ENCODE results near the gene TPRG1L. TPM values are rescaled to one million over a fixed set of nuclear protein-coding genes. Genes with fewer than 3 reads are reported as not detected.

Gene TPRG1L
- total RNA-seq, 1 donor from 2014 or later: 33.7 TPM

DNA sequence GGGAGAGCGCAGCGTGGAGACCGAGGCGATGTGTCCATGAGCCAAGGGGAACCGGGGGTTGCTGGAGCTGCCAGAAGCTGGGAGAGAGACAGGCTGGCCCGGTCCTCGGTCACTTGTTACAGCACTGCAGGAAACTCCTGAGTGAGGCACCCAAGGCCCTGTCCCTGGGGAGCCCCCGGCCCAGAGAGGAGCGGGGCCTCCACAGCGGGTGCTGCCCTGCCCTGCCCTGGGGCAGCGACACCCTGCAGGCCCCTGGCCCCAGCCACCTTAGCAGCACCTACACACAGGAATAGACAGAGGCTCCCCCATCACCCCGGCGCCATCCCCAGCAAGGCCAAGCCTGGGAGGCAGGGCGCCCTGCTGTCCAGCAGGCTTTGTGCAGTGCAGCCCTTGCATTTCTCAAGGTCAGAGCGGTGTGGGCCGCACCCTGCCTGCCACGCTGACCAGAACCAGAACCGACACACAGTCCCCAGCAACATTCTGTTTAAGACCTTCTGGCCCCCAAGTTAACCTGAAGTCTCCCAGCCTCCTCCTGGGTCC is 6.9 kb upstream of the TPRG1L start:
- Histone ChIP-seq H3K36me3 (ENCODE audit: insufficient read depth, low read length) (no peaks in the 10 kb centered on the region), H2AFZ (ENCODE audit: low read depth, low read length) (no peak overlapping the region), H3K4me2 (ENCODE audit: low read length) (no peak overlapping the region), H3K27ac (ENCODE audit: low read depth, low read length) (no peak overlapping the region), H3K4me1 (ENCODE audit: insufficient read depth, low read length) (peaks cover 15% of the 10 kb centered on the region), H3K9me3 (ENCODE audit: insufficient read depth, low read depth, low read length) (no peaks in the 10 kb centered on the region), H3K9ac (ENCODE audit: low read length) (no peak overlapping the region), H3K79me2 (ENCODE audit: insufficient read depth, low read length) (no peaks in the 10 kb centered on the region), H3K4me3 (ENCODE audit: insufficient read depth, low read depth, low read length) (no peak overlapping the region), H4K20me1 (ENCODE audit: insufficient read depth, low read length) (peaks cover 7% of the 10 kb centered on the region), H3K27me3 (ENCODE audit: insufficient read depth, low read length) (peaks cover 7% of the 10 kb centered on the region)
- Mint-ChIP-seq H3K4me3 (ENCODE audit: unreplicated experiment) (no peak overlapping the region), H3K4me1 (ENCODE audit: low read depth, unreplicated experiment) (peaks cover 16% of the 10 kb centered on the region), H3K36me3 (ENCODE audit: low read depth, unreplicated experiment) (peaks cover 2% of the 10 kb centered on the region), H3K27me3 (ENCODE audit: low read depth, unreplicated experiment) (peaks cover 33% of the 10 kb centered on the region), H3K9me3 (ENCODE audit: unreplicated experiment) (no peaks in the 10 kb centered on the region), H3K27ac (ENCODE audit: unreplicated experiment) (no peak overlapping the region)
- FAIRE-seq: no peak
- TF ChIP-seq EZH2 (IDR thresholded peaks at IDR 0.05; ENCODE audit: insufficient read depth, low read length): no peak
- DNase-seq (ENCODE audit: low read depth): no peak

DNA sequence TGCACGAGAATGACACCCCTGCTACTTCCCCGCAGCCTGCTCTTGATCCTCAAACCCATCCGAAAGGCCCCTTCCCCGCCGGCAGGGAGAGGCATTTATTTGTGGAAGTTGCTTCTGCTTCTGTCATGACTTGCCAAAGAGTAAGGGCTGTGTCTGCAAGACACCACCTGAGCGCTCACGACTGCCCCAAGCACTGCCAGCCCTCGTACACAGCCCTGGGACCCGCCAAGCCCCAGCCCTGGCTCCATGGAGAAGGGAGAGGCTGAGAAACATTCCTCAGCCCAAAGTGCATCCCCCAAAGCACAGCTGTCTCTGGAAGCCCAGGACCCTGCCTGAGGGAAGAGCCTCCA is 6.3 kb upstream of the TPRG1L start:
- no peak overlapping the region for H2AFZ ChIP-seq (ENCODE audit: low read depth, low read length)
- peaks cover 14% of the 10 kb centered on the region for H3K4me1 ChIP-seq (ENCODE audit: insufficient read depth, low read length)
- H3K4me3 ChIP-seq (ENCODE audit: insufficient read depth, low read depth, low read length): no peak overlapping the region
- no peak overlapping the region for H3K27ac ChIP-seq (ENCODE audit: low read depth, low read length)
- Mint-ChIP-seq H3K27ac (ENCODE audit: unreplicated experiment) (no peak overlapping the region), H3K27me3 (ENCODE audit: low read depth, unreplicated experiment) (peaks cover 29% of the 10 kb centered on the region), H3K9me3 (ENCODE audit: unreplicated experiment) (no peaks in the 10 kb centered on the region), H3K36me3 (ENCODE audit: low read depth, unreplicated experiment) (peaks cover 2% of the 10 kb centered on the region), H3K4me1 (ENCODE audit: low read depth, unreplicated experiment) (peaks cover 12% of the 10 kb centered on the region), H3K4me3 (ENCODE audit: unreplicated experiment) (no peak overlapping the region)
- peaks cover 4% of the 10 kb centered on the region for H3K27me3 ChIP-seq (ENCODE audit: insufficient read depth, low read length)
- no peak for DNase-seq (ENCODE audit: low read depth)
- FAIRE-seq: no peak
- no peaks in the 10 kb centered on the region for H3K9me3 ChIP-seq (ENCODE audit: insufficient read depth, low read depth, low read length)
- no peaks in the 10 kb centered on the region for H3K36me3 ChIP-seq (ENCODE audit: insufficient read depth, low read length)
- H3K79me2 ChIP-seq (ENCODE audit: insufficient read depth, low read length): peaks cover 4% of the 10 kb centered on the region
- H4K20me1 ChIP-seq (ENCODE audit: insufficient read depth, low read length): peaks cover 13% of the 10 kb centered on the region
- H3K9ac ChIP-seq (ENCODE audit: low read length): no peak overlapping the region
- H3K4me2 ChIP-seq (ENCODE audit: low read length): no peak overlapping the region
- no peak for TF ChIP-seq EZH2 (IDR thresholded peaks at IDR 0.05; ENCODE audit: insufficient read depth, low read length)
- TF ChIP-seq, protein P1, sequence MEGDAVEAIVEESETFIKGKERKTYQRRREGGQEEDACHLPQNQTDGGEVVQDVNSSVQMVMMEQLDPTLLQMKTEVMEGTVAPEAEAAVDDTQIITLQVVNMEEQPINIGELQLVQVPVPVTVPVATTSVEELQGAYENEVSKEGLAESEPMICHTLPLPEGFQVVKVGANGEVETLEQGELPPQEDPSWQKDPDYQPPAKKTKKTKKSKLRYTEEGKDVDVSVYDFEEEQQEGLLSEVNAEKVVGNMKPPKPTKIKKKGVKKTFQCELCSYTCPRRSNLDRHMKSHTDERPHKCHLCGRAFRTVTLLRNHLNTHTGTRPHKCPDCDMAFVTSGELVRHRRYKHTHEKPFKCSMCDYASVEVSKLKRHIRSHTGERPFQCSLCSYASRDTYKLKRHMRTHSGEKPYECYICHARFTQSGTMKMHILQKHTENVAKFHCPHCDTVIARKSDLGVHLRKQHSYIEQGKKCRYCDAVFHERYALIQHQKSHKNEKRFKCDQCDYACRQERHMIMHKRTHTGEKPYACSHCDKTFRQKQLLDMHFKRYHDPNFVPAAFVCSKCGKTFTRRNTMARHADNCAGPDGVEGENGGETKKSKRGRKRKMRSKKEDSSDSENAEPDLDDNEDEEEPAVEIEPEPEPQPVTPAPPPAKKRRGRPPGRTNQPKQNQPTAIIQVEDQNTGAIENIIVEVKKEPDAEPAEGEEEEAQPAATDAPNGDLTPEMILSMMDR (IDR thresholded peaks at IDR 0.05; ENCODE audit: insufficient read depth, low read depth, low read length): no peak

DNA sequence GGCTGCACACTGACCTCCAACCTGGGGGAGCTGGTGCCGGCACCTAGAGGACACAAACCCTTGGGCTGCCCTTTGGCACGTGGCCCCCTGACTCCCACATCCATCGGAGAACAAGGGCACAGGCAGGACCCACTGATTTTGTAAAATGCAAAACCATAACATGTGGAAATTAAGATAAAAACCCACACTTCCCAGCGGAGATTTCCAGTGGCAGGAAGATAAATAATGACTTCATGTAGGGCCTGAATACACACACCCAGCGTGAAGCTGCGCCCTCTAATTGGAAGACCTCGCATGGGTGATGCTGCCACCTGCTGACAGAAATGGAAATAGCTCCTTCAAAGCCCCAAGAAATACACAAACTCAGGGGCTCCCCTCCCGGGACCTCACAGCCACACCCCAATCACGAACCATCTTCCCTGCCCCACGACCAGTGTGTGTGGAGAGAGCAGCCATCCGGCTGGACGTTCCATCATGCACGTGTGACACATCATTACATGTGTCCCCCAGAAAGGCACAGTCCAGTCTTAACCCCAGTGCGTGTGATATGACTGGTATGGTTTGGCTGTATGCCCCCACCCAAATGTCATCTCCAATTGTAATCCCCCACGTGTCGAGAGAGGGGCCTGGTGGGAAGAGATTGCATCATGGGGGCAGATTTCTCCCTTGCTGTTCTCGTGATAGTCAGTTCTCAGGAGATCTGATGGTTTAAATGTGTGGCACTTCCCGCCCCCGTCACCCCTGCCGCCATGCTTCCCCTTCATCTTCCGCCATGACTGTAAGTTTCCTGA is 5.7 kb upstream of the TPRG1L start:
- peaks cover 16% of the 10 kb centered on the region for H4K20me1 ChIP-seq (ENCODE audit: insufficient read depth, low read length)
- Mint-ChIP-seq H3K27ac (ENCODE audit: unreplicated experiment) (no peak overlapping the region), H3K4me1 (ENCODE audit: low read depth, unreplicated experiment) (peaks cover 11% of the 10 kb centered on the region), H3K9me3 (ENCODE audit: unreplicated experiment) (no peaks in the 10 kb centered on the region), H3K36me3 (ENCODE audit: low read depth, unreplicated experiment) (peaks cover 2% of the 10 kb centered on the region), H3K4me3 (ENCODE audit: unreplicated experiment) (no peak overlapping the region), H3K27me3 (ENCODE audit: low read depth, unreplicated experiment) (peaks cover 29% of the 10 kb centered on the region)
- no peak overlapping the region for H3K27ac ChIP-seq (ENCODE audit: low read depth, low read length)
- peaks cover 14% of the 10 kb centered on the region for H3K4me1 ChIP-seq (ENCODE audit: insufficient read depth, low read length)
- H3K4me2 ChIP-seq (ENCODE audit: low read length): no peak overlapping the region
- H3K9me3 ChIP-seq (ENCODE audit: insufficient read depth, low read depth, low read length): no peaks in the 10 kb centered on the region
- no peak for TF ChIP-seq EZH2 (IDR thresholded peaks at IDR 0.05; ENCODE audit: insufficient read depth, low read length)
- TF ChIP-seq, protein P1 (IDR thresholded peaks at IDR 0.05; ENCODE audit: insufficient read depth, low read depth, low read length): peak; percentile 75
- no peaks in the 10 kb centered on the region for H3K36me3 ChIP-seq (ENCODE audit: insufficient read depth, low read length)
- H2AFZ ChIP-seq (ENCODE audit: low read depth, low read length): no peak overlapping the region
- H3K79me2 ChIP-seq (ENCODE audit: insufficient read depth, low read length): peaks cover 6% of the 10 kb centered on the region
- no peak for FAIRE-seq
- DNase-seq (ENCODE audit: low read depth): peak; percentile 57
- no peak overlapping the region for H3K9ac ChIP-seq (ENCODE audit: low read length)
- H3K4me3 ChIP-seq (ENCODE audit: insufficient read depth, low read depth, low read length): no peak overlapping the region
- peaks cover 4% of the 10 kb centered on the region for H3K27me3 ChIP-seq (ENCODE audit: insufficient read depth, low read length)
